ENCODE results near the gene KLHL34.

Gene KLHL34

DNA sequence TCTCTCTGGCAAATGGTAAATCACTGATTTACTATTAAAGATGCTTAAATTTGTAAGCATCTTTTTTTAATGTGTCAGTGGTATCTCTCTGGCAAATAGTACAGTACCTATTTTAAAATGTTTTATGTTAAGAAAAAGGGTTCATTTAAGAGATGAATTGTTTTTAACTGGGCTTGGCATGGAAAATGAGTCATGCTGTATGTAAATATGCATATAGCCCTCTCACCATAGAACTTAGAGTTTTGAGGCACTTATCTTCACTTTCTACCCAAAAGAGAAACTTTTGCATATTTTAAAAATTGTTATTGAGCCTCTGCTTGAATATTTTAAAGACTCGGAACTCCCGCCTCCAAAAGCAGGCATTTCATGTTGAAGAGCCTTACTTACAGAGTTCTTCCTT lies 37.9 kb downstream of the KLHL34 start:
- Histone ChIP-seq H2BK15ac (ENCODE audit: low read depth, poor library complexity, severe bottlenecking) (no peak overlapping the region), H3K79me1 (replicated peaks; ENCODE audit: low read length, poor library complexity, severe bottlenecking) (no peaks in the 10 kb centered on the region), H2BK5ac (ENCODE audit: low read depth, low read length, poor library complexity, severe bottlenecking) (no peak overlapping the region), H4K8ac (ENCODE audit: low read length) (no peak overlapping the region), H4K91ac (ENCODE audit: low read length) (no peak overlapping the region), H3K9me3 (ENCODE audit: control insufficient read depth, low read length) (no peaks in the 10 kb centered on the region), H3K27me3 (ENCODE audit: control insufficient read depth in 1 of 2, insufficient read depth in 1 of 2, low read length in 2 of 2) (no peaks in the 10 kb centered on the region), H2BK120ac (ENCODE audit: low read depth, low read length) (no peak overlapping the region), H3K18ac (ENCODE audit: low read depth in 1 of 2, low read length in 2 of 2) (no peak overlapping the region), H3K27ac (ENCODE audit: low read length, poor library complexity, severe bottlenecking) (no peak overlapping the region), H3K36me3 (ENCODE audit: control insufficient read depth in 1 of 2, insufficient read depth in 2 of 2, low read depth in 1 of 2, low read length in 2 of 2) (no peaks in the 10 kb centered on the region), H3K23ac (ENCODE audit: low read length in 2 of 2) (no peak overlapping the region), H2BK12ac (ENCODE audit: low read length in 2 of 2) (no peak overlapping the region), H2AFZ (ENCODE audit: low read depth, low read length) (no peak overlapping the region), H3K14ac (ENCODE audit: low read length in 2 of 2) (no peak overlapping the region), H3K4me2 (ENCODE audit: low read length, poor library complexity, severe bottlenecking) (no peak overlapping the region), H2AK5ac (ENCODE audit: low read length, severe bottlenecking) (no peak overlapping the region), H3K4ac (ENCODE audit: low read depth in 1 of 2, low read length in 2 of 2) (no peak overlapping the region), H3K9ac (ENCODE audit: low read length) (no peak overlapping the region), H3K4me3 (ENCODE audit: insufficient read depth in 1 of 2, low read depth in 1 of 2, low read length in 2 of 2) (no peak overlapping the region), H3K4me1 (ENCODE audit: control insufficient read depth, insufficient read depth, low read depth, low read length) (no peaks in the 10 kb centered on the region)
- DNase-seq = no peak
- 80% methylated on average over 2 of the region's 2 CpGs for WGBS

DNA sequence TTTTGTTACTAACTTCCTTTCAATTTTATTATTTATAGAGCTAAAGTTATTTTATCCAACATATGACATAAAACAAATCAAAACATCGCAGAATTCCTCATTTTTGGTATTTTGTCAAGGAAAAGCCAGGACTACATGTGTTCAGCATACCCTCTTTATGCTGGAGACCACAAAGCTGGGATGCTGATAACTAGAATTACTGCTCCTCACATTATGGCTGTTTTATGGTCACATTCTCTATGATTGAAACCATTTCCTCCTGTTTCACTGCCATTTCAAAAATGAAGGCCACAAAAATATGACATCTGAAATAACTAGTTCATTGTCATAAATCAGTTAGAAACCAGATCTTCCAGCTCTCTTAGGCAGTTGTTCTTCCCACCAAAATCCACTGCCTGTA lies 41.7 kb downstream of the KLHL34 start:
- Histone ChIP-seq H3K27me3 (ENCODE audit: control insufficient read depth in 1 of 2, insufficient read depth in 1 of 2, low read length in 2 of 2) (no peaks in the 10 kb centered on the region), H2BK120ac (ENCODE audit: low read depth, low read length) (no peak overlapping the region), H3K4me2 (ENCODE audit: low read length, poor library complexity, severe bottlenecking) (no peak overlapping the region), H2AFZ (ENCODE audit: low read depth, low read length) (no peak overlapping the region), H3K4ac (ENCODE audit: low read depth in 1 of 2, low read length in 2 of 2) (no peak overlapping the region), H3K14ac (ENCODE audit: low read length in 2 of 2) (no peak overlapping the region), H3K4me1 (ENCODE audit: control insufficient read depth, insufficient read depth, low read depth, low read length) (no peaks in the 10 kb centered on the region), H3K27ac (ENCODE audit: low read length, poor library complexity, severe bottlenecking) (no peak overlapping the region), H3K9ac (ENCODE audit: low read length) (no peak overlapping the region), H3K79me1 (replicated peaks; ENCODE audit: low read length, poor library complexity, severe bottlenecking) (no peaks in the 10 kb centered on the region), H2BK12ac (ENCODE audit: low read length in 2 of 2) (no peak overlapping the region), H2BK5ac (ENCODE audit: low read depth, low read length, poor library complexity, severe bottlenecking) (no peak overlapping the region), H4K91ac (ENCODE audit: low read length) (no peak overlapping the region), H2AK5ac (ENCODE audit: low read length, severe bottlenecking) (no peak overlapping the region), H3K36me3 (ENCODE audit: control insufficient read depth in 1 of 2, insufficient read depth in 2 of 2, low read depth in 1 of 2, low read length in 2 of 2) (no peaks in the 10 kb centered on the region), H3K18ac (ENCODE audit: low read depth in 1 of 2, low read length in 2 of 2) (no peak overlapping the region), H3K4me3 (ENCODE audit: insufficient read depth in 1 of 2, low read depth in 1 of 2, low read length in 2 of 2) (no peak overlapping the region), H3K9me3 (ENCODE audit: control insufficient read depth, low read length) (no peaks in the 10 kb centered on the region), H3K23ac (ENCODE audit: low read length in 2 of 2) (no peak overlapping the region), H4K8ac (ENCODE audit: low read length) (no peak overlapping the region), H2BK15ac (ENCODE audit: low read depth, poor library complexity, severe bottlenecking) (no peak overlapping the region)
- no peak for DNase-seq
- 93% methylated on average over 1 of the region's 1 CpG for WGBS

DNA sequence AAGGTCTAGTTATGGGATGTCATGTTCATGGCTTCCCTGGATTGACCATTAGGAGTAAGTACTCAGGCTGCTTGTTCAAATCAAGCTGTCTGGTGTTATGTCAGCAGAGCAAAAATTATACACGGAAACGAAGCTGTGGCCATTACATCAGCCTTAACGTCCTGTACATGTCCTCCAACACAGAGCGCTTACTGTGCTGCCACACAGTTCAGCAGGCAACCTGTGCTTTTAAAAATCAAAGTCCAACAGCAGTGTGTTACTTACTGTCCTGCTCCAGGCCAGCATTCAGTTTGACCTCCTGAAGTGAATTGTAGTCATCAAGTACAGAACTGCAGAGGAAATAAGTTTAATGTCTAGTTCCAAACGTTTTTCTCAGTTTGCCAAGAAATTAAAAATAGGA lies 46.0 kb downstream of the KLHL34 start:
- H2AK5ac ChIP-seq (ENCODE audit: low read length, severe bottlenecking) = no peak overlapping the region
- H2BK12ac ChIP-seq (ENCODE audit: low read length in 2 of 2) = no peak overlapping the region
- H3K4me1 ChIP-seq (ENCODE audit: control insufficient read depth, insufficient read depth, low read depth, low read length) = no peaks in the 10 kb centered on the region
- H3K4me2 ChIP-seq (ENCODE audit: low read length, poor library complexity, severe bottlenecking) = no peak overlapping the region
- H2BK5ac ChIP-seq (ENCODE audit: low read depth, low read length, poor library complexity, severe bottlenecking) = no peak overlapping the region
- H3K9ac ChIP-seq (ENCODE audit: low read length) = no peak overlapping the region
- H3K4ac ChIP-seq (ENCODE audit: low read depth in 1 of 2, low read length in 2 of 2) = no peak overlapping the region
- no peak for DNase-seq
- no peaks in the 10 kb centered on the region for H3K27me3 ChIP-seq (ENCODE audit: control insufficient read depth in 1 of 2, insufficient read depth in 1 of 2, low read length in 2 of 2)
- WGBS = 94% methylated on average over 3 of the region's 5 CpGs
- no peak overlapping the region for H3K14ac ChIP-seq (ENCODE audit: low read length in 2 of 2)
- H3K23ac ChIP-seq (ENCODE audit: low read length in 2 of 2) = no peak overlapping the region
- no peaks in the 10 kb centered on the region for H3K9me3 ChIP-seq (ENCODE audit: control insufficient read depth, low read length)
- no peak overlapping the region for H3K27ac ChIP-seq (ENCODE audit: low read length, poor library complexity, severe bottlenecking)
- no peak overlapping the region for H3K4me3 ChIP-seq (ENCODE audit: insufficient read depth in 1 of 2, low read depth in 1 of 2, low read length in 2 of 2)
- H4K91ac ChIP-seq (ENCODE audit: low read length) = no peak overlapping the region
- H2BK120ac ChIP-seq (ENCODE audit: low read depth, low read length) = no peak overlapping the region
- no peaks in the 10 kb centered on the region for H3K36me3 ChIP-seq (ENCODE audit: control insufficient read depth in 1 of 2, insufficient read depth in 2 of 2, low read depth in 1 of 2, low read length in 2 of 2)
- H2BK15ac ChIP-seq (ENCODE audit: low read depth, poor library complexity, severe bottlenecking) = no peak overlapping the region
- no peak overlapping the region for H3K18ac ChIP-seq (ENCODE audit: low read depth in 1 of 2, low read length in 2 of 2)
- H2AFZ ChIP-seq (ENCODE audit: low read depth, low read length) = no peak overlapping the region
- no peak overlapping the region for H4K8ac ChIP-seq (ENCODE audit: low read length)
- H3K79me1 ChIP-seq (replicated peaks; ENCODE audit: low read length, poor library complexity, severe bottlenecking) = no peaks in the 10 kb centered on the region

DNA sequence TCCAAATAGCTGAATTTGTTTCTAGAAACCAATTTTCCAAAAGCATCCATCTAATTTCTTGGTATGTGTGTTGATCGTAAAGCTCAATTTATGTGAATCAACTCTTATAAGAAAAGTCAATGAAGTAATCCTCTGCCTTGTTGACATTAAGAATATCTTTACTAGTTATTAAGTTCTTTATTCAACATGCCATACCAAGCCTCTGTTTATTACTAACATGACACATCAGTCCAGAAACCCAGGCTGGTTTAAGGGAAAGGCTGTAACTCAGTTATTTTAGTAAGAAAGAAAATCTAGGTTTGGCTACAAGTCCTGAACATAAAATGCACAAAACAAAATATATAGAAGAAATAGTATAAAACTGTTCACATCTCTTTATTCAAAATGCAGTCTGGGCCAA lies 48.0 kb downstream of the KLHL34 start:
- Histone ChIP-seq H3K14ac (ENCODE audit: low read length in 2 of 2) (no peak overlapping the region), H3K9me3 (ENCODE audit: control insufficient read depth, low read length) (no peaks in the 10 kb centered on the region), H3K79me1 (replicated peaks; ENCODE audit: low read length, poor library complexity, severe bottlenecking) (no peaks in the 10 kb centered on the region), H4K91ac (ENCODE audit: low read length) (no peak overlapping the region), H2AFZ (ENCODE audit: low read depth, low read length) (no peak overlapping the region), H2AK5ac (ENCODE audit: low read length, severe bottlenecking) (no peak overlapping the region), H3K4me1 (ENCODE audit: control insufficient read depth, insufficient read depth, low read depth, low read length) (no peaks in the 10 kb centered on the region), H2BK15ac (ENCODE audit: low read depth, poor library complexity, severe bottlenecking) (no peak overlapping the region), H3K27ac (ENCODE audit: low read length, poor library complexity, severe bottlenecking) (no peak overlapping the region), H3K4me3 (ENCODE audit: insufficient read depth in 1 of 2, low read depth in 1 of 2, low read length in 2 of 2) (no peak overlapping the region), H3K36me3 (ENCODE audit: control insufficient read depth in 1 of 2, insufficient read depth in 2 of 2, low read depth in 1 of 2, low read length in 2 of 2) (no peaks in the 10 kb centered on the region), H4K8ac (ENCODE audit: low read length) (no peak overlapping the region), H2BK12ac (ENCODE audit: low read length in 2 of 2) (no peak overlapping the region), H3K27me3 (ENCODE audit: control insufficient read depth in 1 of 2, insufficient read depth in 1 of 2, low read length in 2 of 2) (no peaks in the 10 kb centered on the region), H3K9ac (ENCODE audit: low read length) (no peak overlapping the region), H3K23ac (ENCODE audit: low read length in 2 of 2) (no peak overlapping the region), H2BK5ac (ENCODE audit: low read depth, low read length, poor library complexity, severe bottlenecking) (no peak overlapping the region), H3K18ac (ENCODE audit: low read depth in 1 of 2, low read length in 2 of 2) (no peak overlapping the region), H3K4ac (ENCODE audit: low read depth in 1 of 2, low read length in 2 of 2) (no peak overlapping the region), H3K4me2 (ENCODE audit: low read length, poor library complexity, severe bottlenecking) (no peak overlapping the region), H2BK120ac (ENCODE audit: low read depth, low read length) (no peak overlapping the region)
- DNase-seq = no peak
- no CpG with 5 or more reads among the region's 1 CpG for WGBS
